Mesenchymal stem cell (in vitro differentiated cells and primary cell): ENCODE results near the gene AHCYL1.

Experiments used
- DNase-seq: peaks from one replicate; pipeline ENCODE4 v3.0.0-alpha.2; 2013
- H2AFZ ChIP-seq: one replicate; pipeline ENCODE4 v1.6.1; 2013; ENCODE audit warnings: low read depth, mild to moderate bottlenecking, control low read depth, inconsistent platforms, low read length, moderate library complexity
- H2AK5ac ChIP-seq: 2 replicates; pipeline ENCODE4 v1.6.1; 2013; ENCODE audit warnings: low read length, moderate library complexity, mild to moderate bottlenecking, inconsistent platforms; ENCODE audit not compliant: severe bottlenecking
- H2BK120ac ChIP-seq: one replicate; pipeline ENCODE4 v1.6.1; 2013; ENCODE audit warnings: low read depth, mild to moderate bottlenecking, inconsistent platforms, low read length, moderate library complexity
- H2BK12ac ChIP-seq, 2 experiments: one replicate each; pipeline ENCODE4 v1.6.1; 2013; ENCODE audit warnings: inconsistent platforms in 2 of 2, low read length in 2 of 2, mild to moderate bottlenecking in 2 of 2, moderate library complexity in 2 of 2, control low read depth in 1 of 2
- H2BK15ac ChIP-seq: one replicate; pipeline ENCODE4 v1.6.1; 2013; ENCODE audit warnings: mild to moderate bottlenecking, low read depth, inconsistent platforms; ENCODE audit not compliant: poor library complexity, severe bottlenecking
- H2BK5ac ChIP-seq: 2 replicates; pipeline ENCODE4 v1.6.1; 2013; ENCODE audit warnings: low read depth, mild to moderate bottlenecking, low read length, control low read depth, inconsistent platforms; ENCODE audit not compliant: poor library complexity, severe bottlenecking
- H3K14ac ChIP-seq, 2 experiments: one replicate each; pipeline ENCODE4 v1.6.1; 2013; ENCODE audit warnings: inconsistent platforms in 2 of 2, low read length in 2 of 2, control low read depth in 1 of 2, mild to moderate bottlenecking in 1 of 2, moderate library complexity in 1 of 2
- H3K18ac ChIP-seq, 2 experiments: one replicate each; pipeline ENCODE4 v1.6.1; 2013; ENCODE audit warnings: inconsistent platforms in 2 of 2, low read length in 2 of 2, control low read depth in 1 of 2, low read depth in 1 of 2, mild to moderate bottlenecking in 1 of 2
- H3K23ac ChIP-seq, 2 experiments: one replicate each; pipeline ENCODE4 v1.6.1; 2013; ENCODE audit warnings: inconsistent platforms in 2 of 2, low read length in 2 of 2, mild to moderate bottlenecking in 2 of 2, moderate library complexity in 2 of 2, control low read depth in 1 of 2
- H3K27ac ChIP-seq: 2 replicates; pipeline ENCODE4 v1.5.1; 2013; ENCODE audit warnings: mild to moderate bottlenecking, moderate library complexity, low read length, control low read depth, inconsistent platforms; ENCODE audit not compliant: poor library complexity, severe bottlenecking
- H3K27me3 ChIP-seq, 2 experiments: 2 replicates each; pipeline versions ENCODE4 v1.6.1 to v1.7.0; 2013; ENCODE audit warnings: low read length in 2 of 2, mild to moderate bottlenecking in 2 of 2, moderate library complexity in 2 of 2, control low read depth in 1 of 2, inconsistent platforms in 1 of 2; ENCODE audit not compliant: control insufficient read depth in 1 of 2, insufficient read depth in 1 of 2
- H3K36me3 ChIP-seq, 2 experiments: 2 replicates each; pipeline versions ENCODE4 v1.6.1 to v1.7.0; 2013; ENCODE audit warnings: low read length in 2 of 2, control low read depth in 1 of 2, inconsistent platforms in 1 of 2, low read depth in 1 of 2, mild to moderate bottlenecking in 1 of 2; ENCODE audit not compliant: insufficient read depth in 2 of 2, control insufficient read depth in 1 of 2
- H3K4ac ChIP-seq, 2 experiments: one replicate each; pipeline ENCODE4 v1.6.1; 2013; ENCODE audit warnings: inconsistent platforms in 2 of 2, low read length in 2 of 2, mild to moderate bottlenecking in 2 of 2, moderate library complexity in 2 of 2, control low read depth in 1 of 2, low read depth in 1 of 2
- H3K4me1 ChIP-seq: 2 replicates; pipeline ENCODE4 v1.6.1; 2013; ENCODE audit warnings: low read depth, low read length, control low read depth; ENCODE audit not compliant: control insufficient read depth, insufficient read depth
- H3K4me2 ChIP-seq: 2 replicates; pipeline ENCODE4 v1.6.1; 2013; ENCODE audit warnings: low read length, mild to moderate bottlenecking, inconsistent platforms; ENCODE audit not compliant: poor library complexity, severe bottlenecking
- H3K4me3 ChIP-seq, 2 experiments: 2 replicates each; pipeline versions ENCODE4 v1.5.1 to v1.7.0; 2013; ENCODE audit warnings: low read length in 2 of 2, mild to moderate bottlenecking in 2 of 2, control low read depth in 1 of 2, low read depth in 1 of 2; ENCODE audit not compliant: insufficient read depth in 1 of 2
- H3K79me1 ChIP-seq: replicated peaks from 2 replicates; pipeline ENCODE4 v1.6.1; 2013; ENCODE audit warnings: mild to moderate bottlenecking, control low read depth, low read length, inconsistent platforms; ENCODE audit not compliant: poor library complexity, severe bottlenecking
- H3K9ac ChIP-seq: 2 replicates; pipeline ENCODE4 v1.7.0; 2013; ENCODE audit warnings: mild to moderate bottlenecking, low read length, moderate library complexity
- H3K9me3 ChIP-seq: 2 replicates; pipeline ENCODE4 v1.7.0; 2013; ENCODE audit warnings: mild to moderate bottlenecking, low read length; ENCODE audit not compliant: control insufficient read depth
- H4K8ac ChIP-seq: one replicate; pipeline ENCODE4 v1.6.1; 2013; ENCODE audit warnings: inconsistent platforms, mild to moderate bottlenecking, low read length, moderate library complexity
- H4K91ac ChIP-seq: one replicate; pipeline ENCODE4 v1.6.1; 2013; ENCODE audit warnings: mild to moderate bottlenecking, low read length, inconsistent platforms
- WGBS: methylation state at CpG from one replicate; pipeline ENCODE4 v1.1.7; 2013; ENCODE audit warnings: mixed read lengths; 5-methylcytosine and 5-hydroxymethylcytosine counted together

Gene AHCYL1

DNA sequence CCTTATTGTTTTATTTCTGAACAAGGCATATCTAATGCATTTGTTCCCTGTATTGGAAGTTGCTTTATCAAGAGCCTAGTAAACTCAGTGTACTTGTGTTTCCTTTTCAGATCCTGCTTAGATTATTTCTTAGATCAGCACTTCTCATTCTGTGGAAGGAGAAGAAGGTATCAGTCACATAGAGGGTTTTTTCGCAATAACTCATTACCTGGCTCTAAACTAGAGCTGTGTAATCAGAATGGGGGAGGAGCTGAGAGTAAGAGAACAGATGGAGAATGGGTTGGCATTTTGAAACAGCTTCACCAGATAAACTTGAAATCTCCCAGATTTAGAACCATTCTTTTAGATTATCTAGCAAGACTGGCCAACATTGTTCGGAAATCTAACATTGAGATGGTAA, 11.0 kb downstream of the AHCYL1 start:
- no peak overlapping the region for H2BK12ac ChIP-seq
- no peak overlapping the region for H4K91ac ChIP-seq
- H2BK120ac ChIP-seq, result no peak overlapping the region
- H3K4me2 ChIP-seq, result no peak overlapping the region
- H2AFZ ChIP-seq, result no peak overlapping the region
- H3K4ac ChIP-seq, result no peak overlapping the region
- H2AK5ac ChIP-seq, result no peak overlapping the region
- H2BK15ac ChIP-seq, result no peak overlapping the region
- H3K27ac ChIP-seq, result no peak overlapping the region
- H4K8ac ChIP-seq, result no peak overlapping the region
- H3K23ac ChIP-seq, result no peak overlapping the region
- H3K4me1 ChIP-seq, result no peaks in the 10 kb centered on the region
- no peak for DNase-seq
- H3K36me3 ChIP-seq, result peaks cover 6 to 34% of the 10 kb centered on the region in 2 experiments
- no peak overlapping the region for H3K18ac ChIP-seq
- 94% methylated on average over 1 of the region's 2 CpGs for WGBS
- H3K79me1 ChIP-seq, result peaks cover 33% of the 10 kb centered on the region
- H3K9me3 ChIP-seq, result no peaks in the 10 kb centered on the region
- H3K27me3 ChIP-seq, result no peaks in the 10 kb centered on the region
- no peak overlapping the region for H3K14ac ChIP-seq
- no peak overlapping the region for H3K9ac ChIP-seq
- no peak overlapping the region for H2BK5ac ChIP-seq
- H3K4me3 ChIP-seq, result no peak overlapping the region

DNA sequence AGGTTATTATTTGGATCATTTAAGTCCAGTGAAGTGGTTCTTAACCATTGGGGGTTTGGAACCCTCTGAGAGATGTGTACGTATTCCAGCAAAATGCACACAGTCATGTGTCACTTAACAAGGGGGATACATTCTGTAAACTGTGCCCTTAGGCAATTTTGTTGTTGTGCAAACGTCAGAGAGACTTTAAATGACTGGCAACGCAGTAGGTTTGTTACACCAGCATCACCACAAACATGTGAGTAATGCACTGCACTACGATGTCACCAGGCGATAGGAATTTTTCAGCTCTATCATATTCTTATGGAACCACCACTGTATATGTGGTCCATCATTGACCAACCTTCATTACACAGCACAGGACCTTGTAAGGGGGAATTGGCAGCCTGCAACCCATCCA, 11.9 kb downstream of the AHCYL1 start:
- H3K27me3 ChIP-seq, result no peaks in the 10 kb centered on the region
- no peak overlapping the region for H2BK5ac ChIP-seq
- H2AK5ac ChIP-seq, result peak overlapping the region; percentile 54
- WGBS, result 80% methylated on average over 5 of the region's 5 CpGs
- H3K9me3 ChIP-seq, result no peaks in the 10 kb centered on the region
- no peak overlapping the region for H2BK120ac ChIP-seq
- H4K8ac ChIP-seq, result no peak overlapping the region
- peaks cover 36% of the 10 kb centered on the region for H3K79me1 ChIP-seq
- no peak overlapping the region for H3K23ac ChIP-seq
- H3K14ac ChIP-seq, result no peak overlapping the region
- no peak overlapping the region for H3K4me3 ChIP-seq
- no peak overlapping the region for H2BK12ac ChIP-seq
- no peak overlapping the region for H2BK15ac ChIP-seq
- peaks cover 3 to 25% of the 10 kb centered on the region in 2 experiments for H3K36me3 ChIP-seq
- H3K9ac ChIP-seq, result no peak overlapping the region
- no peak overlapping the region for H3K27ac ChIP-seq
- no peaks in the 10 kb centered on the region for H3K4me1 ChIP-seq
- peak; percentile 88 for DNase-seq
- H3K4me2 ChIP-seq, result no peak overlapping the region
- H4K91ac ChIP-seq, result no peak overlapping the region
- no peak overlapping the region for H2AFZ ChIP-seq
- no peak overlapping the region for H3K18ac ChIP-seq
- H3K4ac ChIP-seq, result no peak overlapping the region

DNA sequence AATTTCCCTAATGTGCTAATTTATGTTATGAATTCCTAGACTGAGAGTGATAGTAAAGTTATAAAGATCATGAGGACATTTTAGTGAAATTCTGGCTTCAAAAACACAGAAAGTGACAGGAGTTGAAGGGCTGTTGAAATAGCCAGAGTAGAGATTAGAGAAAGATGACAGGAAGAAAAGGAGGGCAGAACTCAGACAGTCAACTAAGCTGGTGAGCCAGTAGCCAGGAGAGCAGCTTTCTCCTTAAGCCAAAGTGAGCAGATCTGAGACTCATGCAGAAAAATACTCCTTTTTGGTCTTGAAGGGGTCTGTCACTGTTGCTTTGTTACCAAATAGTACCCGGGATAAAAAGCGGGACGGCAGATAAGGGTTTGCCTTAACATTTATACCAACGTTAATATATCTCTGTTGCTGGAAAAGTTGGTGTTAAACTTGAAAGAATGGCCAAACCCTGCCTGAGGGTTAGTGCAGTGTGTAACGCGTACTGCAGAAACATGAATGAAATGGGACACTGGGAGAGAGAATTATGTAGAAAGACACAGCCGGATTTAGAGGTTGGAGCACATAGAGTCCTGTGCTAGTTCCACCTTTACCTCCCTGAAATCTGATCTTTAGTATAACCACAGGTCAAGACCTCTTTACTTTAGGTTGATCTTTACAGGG, 12.8 kb downstream of the AHCYL1 start:
- Histone ChIP-seq H3K79me1 (peaks cover 34% of the 10 kb centered on the region), H2AK5ac (no peak overlapping the region), H4K91ac (no peak overlapping the region), H3K4me2 (no peak overlapping the region), H2BK15ac (no peak overlapping the region), H2BK120ac (no peak overlapping the region), H3K4me1 (no peaks in the 10 kb centered on the region), H3K14ac (no peak overlapping the region), H3K23ac (no peak overlapping the region), H2BK12ac (no peak overlapping the region), H2AFZ (no peak overlapping the region), H2BK5ac (no peak overlapping the region), H3K36me3 (peaks cover 3 to 22% of the 10 kb centered on the region in 2 experiments), H3K18ac (no peak overlapping the region), H3K27me3 (no peaks in the 10 kb centered on the region), H3K9ac (no peak overlapping the region), H3K4ac (peak overlapping the region in 1 of 2 experiments; percentile 10), H3K4me3 (no peak overlapping the region), H3K27ac (peak overlapping the region; percentile 39), H3K9me3 (no peaks in the 10 kb centered on the region), H4K8ac (no peak overlapping the region)
- DNase-seq, result no peak
- WGBS, result 97% methylated on average over 6 of the region's 7 CpGs

DNA sequence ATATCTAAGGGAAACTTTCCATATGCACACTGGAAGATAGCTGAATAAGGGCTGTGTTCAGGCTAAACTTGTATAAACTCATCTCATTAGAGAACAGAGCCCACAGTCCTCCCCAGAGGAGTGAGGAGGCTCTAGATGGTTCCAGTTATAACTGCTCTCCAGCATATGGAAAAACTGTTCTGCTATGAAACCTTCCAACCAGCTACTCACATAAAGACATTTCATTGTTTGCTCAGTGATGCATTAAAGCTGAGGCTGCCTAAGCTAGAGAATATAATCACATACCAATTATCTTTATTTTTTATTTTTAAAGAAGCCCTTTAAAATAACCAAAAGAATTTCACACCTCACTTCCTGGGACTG, 13.3 kb downstream of the AHCYL1 start:
- no peak overlapping the region for H3K4me3 ChIP-seq

More for the DNA sequence above, 13.3 kb downstream of the AHCYL1 start:
- Histone ChIP-seq H3K23ac (no peak overlapping the region), H3K9me3 (no peaks in the 10 kb centered on the region), H2AFZ (no peak overlapping the region), H3K4me1 (no peaks in the 10 kb centered on the region), H3K14ac (no peak overlapping the region), H3K27me3 (no peaks in the 10 kb centered on the region), H2BK5ac (no peak overlapping the region), H2AK5ac (no peak overlapping the region), H4K8ac (no peak overlapping the region), H3K4me2 (no peak overlapping the region), H3K27ac (peak overlapping the region; percentile 39), H2BK120ac (no peak overlapping the region), H2BK15ac (no peak overlapping the region), H2BK12ac (no peak overlapping the region), H3K18ac (no peak overlapping the region), H3K9ac (no peak overlapping the region), H3K79me1 (peaks cover 32% of the 10 kb centered on the region), H4K91ac (no peak overlapping the region), H3K4ac (no peak overlapping the region), H3K36me3 (peaks cover 3 to 22% of the 10 kb centered on the region in 2 experiments)
- no peak for DNase-seq
